SK-N-SH treated with all-trans-retinoic acid at 6 μM for 48 hours (cell line): Measurements from ENCODE around the gene SDC1.

Experiments used
- ARNTL ChIP-seq: fragments of 450-650 bp; formaldehyde crosslinking; IDR thresholded peaks from 2 replicates; pipeline ENCODE4 v1.5.0; 2020; ENCODE audit warnings: low read depth, mild to moderate bottlenecking, moderate library complexity, borderline replicate concordance
- ESRRG ChIP-seq: fragments of 250-450 bp; sonication (Bioruptor Pico); IDR thresholded peaks from 2 replicates; pipeline ENCODE4 v1.6.1; 2021; ENCODE audit warnings: mild to moderate bottlenecking
- GLIS3 ChIP-seq: fragments of 250-450 bp; sonication (Bioruptor Pico); IDR thresholded peaks from 2 replicates; pipeline ENCODE4 v1.5.0; 2020; ENCODE audit warnings: mild to moderate bottlenecking, moderate library complexity
- ISL1 ChIP-seq: fragments of 250-450 bp; sonication (Bioruptor Pico); IDR thresholded peaks from 2 replicates; pipeline ENCODE4 v2.1.2; 2022; ENCODE audit warnings: mild to moderate bottlenecking, moderate library complexity
- RARB ChIP-seq: fragments of 250-450 bp; sonication (Bioruptor Pico); IDR thresholded peaks from 2 replicates; pipeline ENCODE4 v1.8.0; 2021; ENCODE audit warnings: mild to moderate bottlenecking, moderate library complexity
- TCF4 ChIP-seq: fragments of 250-450 bp; sonication (Bioruptor Pico); IDR thresholded peaks from 2 replicates; pipeline ENCODE4 v1.8.0; 2021; ENCODE audit warnings: mild to moderate bottlenecking, moderate library complexity, borderline replicate concordance
- TOX ChIP-seq: fragments of 250-450 bp; sonication (Bioruptor Pico); IDR thresholded peaks from 2 replicates; pipeline ENCODE4 v1.8.0; 2021; ENCODE audit warnings: mild to moderate bottlenecking, moderate library complexity, borderline replicate concordance
- ZC3H10 ChIP-seq: fragments of 250-450 bp; sonication (Bioruptor Pico); IDR thresholded peaks from 2 replicates; pipeline ENCODE4 v1.5.1; 2021; ENCODE audit warnings: mild to moderate bottlenecking, moderate library complexity
- ZFP3 ChIP-seq: fragments of 250-450 bp; sonication (Bioruptor Pico); IDR thresholded peaks from 2 replicates; pipeline ENCODE4 v1.5.0; 2020; ENCODE audit warnings: mild to moderate bottlenecking, moderate library complexity
- ZNF70 ChIP-seq: fragments of 450-650 bp; formaldehyde crosslinking; IDR thresholded peaks from 2 replicates; pipeline ENCODE4 v1.5.0; 2020; ENCODE audit warnings: mild to moderate bottlenecking, moderate library complexity
- TF ChIP-seq, protein P1 (sequence below): fragments of 250-450 bp; sonication (Bioruptor Pico); IDR thresholded peaks from 2 replicates; pipeline ENCODE4 v1.8.0; 2020; ENCODE audit warnings: mild to moderate bottlenecking, moderate library complexity, borderline replicate concordance
- TF ChIP-seq, protein P2 (sequence below): fragments of 250-450 bp; sonication (Bioruptor Pico); IDR thresholded peaks from 2 replicates; pipeline ENCODE4 v1.5.0; 2020; ENCODE audit warnings: mild to moderate bottlenecking, moderate library complexity
- TF ChIP-seq, protein P3 (sequence below): fragments of 250-450 bp; sonication (Bioruptor Pico); IDR thresholded peaks from 2 replicates; pipeline ENCODE4 v1.5.1; 2020; ENCODE audit warnings: low read depth, mild to moderate bottlenecking, moderate library complexity
- TF ChIP-seq, protein P4 (sequence below): fragments of 250-450 bp; sonication (Bioruptor Pico); IDR thresholded peaks from 2 replicates; pipeline ENCODE4 v1.8.0; 2021; ENCODE audit warnings: low read depth, mild to moderate bottlenecking, moderate library complexity, borderline replicate concordance

DNA sequence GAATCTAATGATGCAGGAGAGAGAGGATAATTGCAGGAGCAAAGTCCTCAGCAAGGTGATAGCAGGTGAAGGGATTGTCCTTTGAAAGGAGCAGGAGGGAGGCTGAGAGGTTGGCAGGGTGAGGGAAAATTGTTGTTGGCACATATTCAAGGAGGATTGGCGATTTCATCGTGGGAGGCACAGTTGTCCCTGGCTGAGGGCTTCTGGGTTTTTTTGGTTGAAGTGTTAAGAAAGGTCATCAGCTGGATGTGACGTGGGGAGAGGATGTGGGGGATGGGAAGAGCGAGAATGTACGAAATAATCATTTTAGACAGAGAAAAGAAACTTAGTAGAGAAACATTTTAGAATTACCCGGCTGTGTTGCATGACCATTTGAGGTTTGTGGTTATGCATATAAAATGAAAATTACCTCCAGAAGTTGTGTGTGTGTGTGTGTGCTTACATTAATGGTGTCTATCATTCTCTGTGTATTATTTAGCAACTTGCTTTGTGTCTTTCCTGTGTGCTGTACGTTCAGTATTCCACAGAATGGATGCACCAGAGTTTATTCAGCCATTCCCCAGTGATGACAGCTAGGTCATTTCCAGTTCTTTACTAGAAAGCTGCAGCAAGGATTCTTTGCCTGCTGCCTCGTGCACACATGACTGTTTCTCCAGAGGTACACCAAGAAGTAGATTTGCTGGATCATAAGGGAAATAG lies 67.6 kb downstream of the SDC1 start:
- TF ChIP-seq TCF4 (CRISPR knock-in tag) (no peak), ISL1 (CRISPR knock-in tag) (no peak), GLIS3 (CRISPR knock-in tag) (no peak), TOX (CRISPR knock-in tag) (no peak), RARB (CRISPR knock-in tag) (no peak), ESRRG (CRISPR knock-in tag) (no peak), ZFP3 (no peak), ZNF70 (CRISPR knock-in tag) (no peak), ZC3H10 (CRISPR knock-in tag) (no peak), ARNTL (CRISPR knock-in tag) (no peak)
- TF ChIP-seq, protein P1, sequence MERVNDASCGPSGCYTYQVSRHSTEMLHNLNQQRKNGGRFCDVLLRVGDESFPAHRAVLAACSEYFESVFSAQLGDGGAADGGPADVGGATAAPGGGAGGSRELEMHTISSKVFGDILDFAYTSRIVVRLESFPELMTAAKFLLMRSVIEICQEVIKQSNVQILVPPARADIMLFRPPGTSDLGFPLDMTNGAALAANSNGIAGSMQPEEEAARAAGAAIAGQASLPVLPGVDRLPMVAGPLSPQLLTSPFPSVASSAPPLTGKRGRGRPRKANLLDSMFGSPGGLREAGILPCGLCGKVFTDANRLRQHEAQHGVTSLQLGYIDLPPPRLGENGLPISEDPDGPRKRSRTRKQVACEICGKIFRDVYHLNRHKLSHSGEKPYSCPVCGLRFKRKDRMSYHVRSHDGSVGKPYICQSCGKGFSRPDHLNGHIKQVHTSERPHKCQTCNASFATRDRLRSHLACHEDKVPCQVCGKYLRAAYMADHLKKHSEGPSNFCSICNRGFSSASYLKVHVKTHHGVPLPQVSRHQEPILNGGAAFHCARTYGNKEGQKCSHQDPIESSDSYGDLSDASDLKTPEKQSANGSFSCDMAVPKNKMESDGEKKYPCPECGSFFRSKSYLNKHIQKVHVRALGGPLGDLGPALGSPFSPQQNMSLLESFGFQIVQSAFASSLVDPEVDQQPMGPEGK (CRISPR knock-in tag), result no peak
- TF ChIP-seq, protein P2, sequence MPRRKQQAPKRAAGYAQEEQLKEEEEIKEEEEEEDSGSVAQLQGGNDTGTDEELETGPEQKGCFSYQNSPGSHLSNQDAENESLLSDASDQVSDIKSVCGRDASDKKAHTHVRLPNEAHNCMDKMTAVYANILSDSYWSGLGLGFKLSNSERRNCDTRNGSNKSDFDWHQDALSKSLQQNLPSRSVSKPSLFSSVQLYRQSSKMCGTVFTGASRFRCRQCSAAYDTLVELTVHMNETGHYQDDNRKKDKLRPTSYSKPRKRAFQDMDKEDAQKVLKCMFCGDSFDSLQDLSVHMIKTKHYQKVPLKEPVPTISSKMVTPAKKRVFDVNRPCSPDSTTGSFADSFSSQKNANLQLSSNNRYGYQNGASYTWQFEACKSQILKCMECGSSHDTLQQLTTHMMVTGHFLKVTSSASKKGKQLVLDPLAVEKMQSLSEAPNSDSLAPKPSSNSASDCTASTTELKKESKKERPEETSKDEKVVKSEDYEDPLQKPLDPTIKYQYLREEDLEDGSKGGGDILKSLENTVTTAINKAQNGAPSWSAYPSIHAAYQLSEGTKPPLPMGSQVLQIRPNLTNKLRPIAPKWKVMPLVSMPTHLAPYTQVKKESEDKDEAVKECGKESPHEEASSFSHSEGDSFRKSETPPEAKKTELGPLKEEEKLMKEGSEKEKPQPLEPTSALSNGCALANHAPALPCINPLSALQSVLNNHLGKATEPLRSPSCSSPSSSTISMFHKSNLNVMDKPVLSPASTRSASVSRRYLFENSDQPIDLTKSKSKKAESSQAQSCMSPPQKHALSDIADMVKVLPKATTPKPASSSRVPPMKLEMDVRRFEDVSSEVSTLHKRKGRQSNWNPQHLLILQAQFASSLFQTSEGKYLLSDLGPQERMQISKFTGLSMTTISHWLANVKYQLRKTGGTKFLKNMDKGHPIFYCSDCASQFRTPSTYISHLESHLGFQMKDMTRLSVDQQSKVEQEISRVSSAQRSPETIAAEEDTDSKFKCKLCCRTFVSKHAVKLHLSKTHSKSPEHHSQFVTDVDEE (CRISPR knock-in tag), result no peak
- TF ChIP-seq, protein P3, sequence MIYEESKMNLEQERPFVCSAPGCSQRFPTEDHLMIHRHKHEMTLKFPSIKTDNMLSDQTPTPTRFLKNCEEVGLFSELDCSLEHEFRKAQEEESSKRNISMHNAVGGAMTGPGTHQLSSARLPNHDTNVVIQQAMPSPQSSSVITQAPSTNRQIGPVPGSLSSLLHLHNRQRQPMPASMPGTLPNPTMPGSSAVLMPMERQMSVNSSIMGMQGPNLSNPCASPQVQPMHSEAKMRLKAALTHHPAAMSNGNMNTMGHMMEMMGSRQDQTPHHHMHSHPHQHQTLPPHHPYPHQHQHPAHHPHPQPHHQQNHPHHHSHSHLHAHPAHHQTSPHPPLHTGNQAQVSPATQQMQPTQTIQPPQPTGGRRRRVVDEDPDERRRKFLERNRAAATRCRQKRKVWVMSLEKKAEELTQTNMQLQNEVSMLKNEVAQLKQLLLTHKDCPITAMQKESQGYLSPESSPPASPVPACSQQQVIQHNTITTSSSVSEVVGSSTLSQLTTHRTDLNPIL (CRISPR knock-in tag), result no peak
- TF ChIP-seq, protein P4, sequence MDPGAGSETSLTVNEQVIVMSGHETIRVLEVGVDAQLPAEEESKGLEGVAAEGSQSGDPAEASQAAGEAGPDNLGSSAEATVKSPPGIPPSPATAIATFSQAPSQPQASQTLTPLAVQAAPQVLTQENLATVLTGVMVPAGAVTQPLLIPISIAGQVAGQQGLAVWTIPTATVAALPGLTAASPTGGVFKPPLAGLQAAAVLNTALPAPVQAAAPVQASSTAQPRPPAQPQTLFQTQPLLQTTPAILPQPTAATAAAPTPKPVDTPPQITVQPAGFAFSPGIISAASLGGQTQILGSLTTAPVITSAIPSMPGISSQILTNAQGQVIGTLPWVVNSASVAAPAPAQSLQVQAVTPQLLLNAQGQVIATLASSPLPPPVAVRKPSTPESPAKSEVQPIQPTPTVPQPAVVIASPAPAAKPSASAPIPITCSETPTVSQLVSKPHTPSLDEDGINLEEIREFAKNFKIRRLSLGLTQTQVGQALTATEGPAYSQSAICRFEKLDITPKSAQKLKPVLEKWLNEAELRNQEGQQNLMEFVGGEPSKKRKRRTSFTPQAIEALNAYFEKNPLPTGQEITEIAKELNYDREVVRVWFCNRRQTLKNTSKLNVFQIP, result no peak
